Stomach (tissue), 4 donors: ENCODE data around the gene SLC39A6.

Experiments
- CTCF ChIP-seq, 7 experiments: fragments of 450-650 bp in 4 of 7; fragments of 200-600 bp in 3 of 7; sonication (generic) in 3 of 7; IDR thresholded peaks; one replicate each; pipeline ENCODE4 v1.5.1; 2016 to 2019; ENCODE audit warnings: antibody characterized with exemption in 7 of 7, control low read depth in 2 of 7, mild to moderate bottlenecking in 1 of 7
- EP300 ChIP-seq: sonication (generic); formaldehyde crosslinking; IDR thresholded peaks from one replicate; pipeline ENCODE4 v1.6.1; 2017; ENCODE audit warnings: antibody characterized with exemption
- POLR2A ChIP-seq, 4 donors: fragments of 450-650 bp; IDR thresholded peaks; one replicate each; pipeline ENCODE4 v1.6.1; 2016; ENCODE audit warnings: antibody characterized with exemption in 4 of 4, control low read depth in 2 of 4, mild to moderate bottlenecking in 1 of 4, moderate library complexity in 1 of 4
- POLR2AphosphoS5 ChIP-seq, 3 donors: sonication (generic); formaldehyde crosslinking; IDR thresholded peaks; one replicate each; pipeline ENCODE4 v1.6.1; 2016; ENCODE audit warnings: antibody characterized with exemption in 3 of 3

DNA sequence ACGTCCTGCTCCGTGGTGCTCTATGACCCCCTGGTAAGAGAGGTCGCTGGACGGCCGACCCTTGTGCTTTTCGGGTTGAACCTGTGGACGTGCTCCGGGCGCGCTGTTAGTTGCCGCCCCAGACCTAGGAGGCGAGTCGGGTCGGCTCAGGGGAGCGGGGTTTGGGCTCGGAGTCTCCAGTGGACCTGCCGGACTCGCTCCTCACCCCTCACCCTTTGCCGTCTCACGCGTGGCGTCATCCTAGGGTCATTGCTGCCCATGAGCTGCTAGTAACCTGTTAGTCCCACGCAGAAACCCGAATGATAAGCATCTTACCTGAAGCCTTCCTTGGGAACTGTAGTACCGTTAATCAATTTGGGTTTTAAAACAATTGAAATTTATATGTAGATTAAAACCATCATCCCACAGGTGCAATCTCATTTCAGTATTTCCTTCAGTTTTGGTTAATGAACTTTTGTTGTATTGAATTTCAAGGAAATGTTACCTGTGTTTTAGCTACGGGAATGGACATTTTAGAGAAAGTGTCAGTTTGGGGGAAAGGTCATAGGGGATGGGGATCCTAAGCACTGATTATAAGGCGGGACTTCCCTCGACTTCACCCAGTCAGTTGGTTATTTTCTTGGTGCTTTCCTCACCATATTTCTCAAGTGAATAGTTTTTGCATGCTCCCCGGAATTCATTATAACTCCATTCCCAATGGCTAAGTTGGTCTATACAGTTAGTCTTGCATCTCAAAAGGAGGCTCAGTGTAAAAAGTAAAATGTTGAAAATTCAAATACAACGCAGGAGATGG is 1.1 kb upstream of the SLC39A6 start:
- TF ChIP-seq CTCF (IDR thresholded peaks at IDR 0.05) (no peak), POLR2AphosphoS5 (IDR thresholded peaks at IDR 0.05) (no peak), POLR2A (IDR thresholded peaks at IDR 0.05) (no peak), EP300 (no peak)
